K562 (cell line): Measurements from ENCODE around the gene NCAPG2. TPM values are rescaled to one million over a fixed set of nuclear protein-coding genes. Genes with fewer than 3 reads are reported as not detected.
A peak's percentile ranks its signal among the peaks of the same experiment; 100 is the strongest.

Experiments used
- BCOR ChIP-seq: fragments of 450-650 bp; IDR thresholded peaks from 2 replicates; pipeline ENCODE4 v1.6.1; 2016
- CC2D1A ChIP-seq: fragments of 450-650 bp; IDR thresholded peaks from 2 replicates; pipeline ENCODE4 v1.6.1; 2017; ENCODE audit warnings: mild to moderate bottlenecking
- CHD7 ChIP-seq: fragments of 200-600 bp; sonication (generic); IDR thresholded peaks from one replicate; pipeline ENCODE4 v1.6.1; 2012; ENCODE audit warnings: mild to moderate bottlenecking, low read depth, low read length, inconsistent platforms
- DMBX1 ChIP-seq: fragments of 250-450 bp; sonication (Bioruptor Pico); IDR thresholded peaks from 2 replicates; pipeline ENCODE4 v1.8.0; 2022; ENCODE audit warnings: inconsistent platforms, mild to moderate bottlenecking, moderate library complexity, borderline replicate concordance
- HES1 ChIP-seq: fragments of 450-650 bp; IDR thresholded peaks from 2 replicates; pipeline ENCODE4 v1.6.1; 2016; ENCODE audit warnings: low read depth, mild to moderate bottlenecking, moderate library complexity
- MCM3 ChIP-seq: fragments of 450-650 bp; IDR thresholded peaks from 2 replicates; pipeline ENCODE4 v1.6.1; 2016
- MEF2A ChIP-seq: IDR thresholded peaks from 2 replicates; pipeline ENCODE4 v1.6.1; 2011; ENCODE audit warnings: low read depth, mild to moderate bottlenecking, low read length, moderate library complexity; ENCODE audit not compliant: control insufficient read depth
- PHF21A ChIP-seq: fragments of 450-650 bp; IDR thresholded peaks from 2 replicates; pipeline ENCODE4 v1.6.1; 2017; ENCODE audit warnings: low read depth, borderline replicate concordance
- SOX6 ChIP-seq: fragments of 450-650 bp; IDR thresholded peaks from 2 replicates; pipeline ENCODE4 v1.6.1; 2014; ENCODE audit warnings: mild to moderate bottlenecking
- SP1 ChIP-seq: sonication (generic); formaldehyde crosslinking; IDR thresholded peaks from 2 replicates; pipeline ENCODE4 v1.8.1; 2022; ENCODE audit warnings: mild to moderate bottlenecking, missing genetic modification reagents
- TBL1XR1 ChIP-seq, 2 experiments: IDR thresholded peaks; 2 replicates each; pipeline ENCODE4 v1.6.1; 2012; ENCODE audit warnings: improper control_type of control experiment in 2 of 2, low read length in 2 of 2, mild to moderate bottlenecking in 1 of 2
- TCF3 ChIP-seq: sonication (generic); formaldehyde crosslinking; IDR thresholded peaks from 2 replicates; pipeline ENCODE4 v1.4.0; 2020; ENCODE audit warnings: mild to moderate bottlenecking, missing genetic modification reagents
- ZNF766 ChIP-seq: fragments of 200-800 bp; sonication (Bioruptor generic); conservative IDR thresholded peaks from 2 replicates; pipeline ENCODE4 v1.6.1; 2016; ENCODE audit warnings: missing genetic modification characterization, missing compliant biosample characterization
- polyA plus RNA-seq, 8 experiments: library from polyadenylated mRNA; depleted of rRNA in 4 of 8; stranded (reverse) in 5 of 8; unstranded in 3 of 8; fragments of >200 nt; fragmentation: Nextera tagmentation in 2 of 8; fragmentation: Illumina TruSeq in 1 of 8; extraction: Ambion mirVana in 2 of 8; extraction: Trizol in 1 of 8; gene quantifications; 2 replicates each; pipeline versions ENCODE4 v1.2.1 to v1.2.3, GENCODE V29; 2011 to 2014; ENCODE audit warnings: inconsistent platforms in 1 of 8, missing spikeins in 1 of 8
- total RNA-seq, 7 experiments: library from RNA; depleted of rRNA in 6 of 7; stranded (reverse); fragments of >200 nt in 6 of 7; fragmentation: Illumina TruSeq in 2 of 7; extraction: Trizol in 2 of 7; gene quantifications; 2 replicates each; pipeline versions ENCODE4 v1.2.1 to v1.2.3, GENCODE V29; 2011 to 2021; ENCODE audit warnings: low replicate concordance in 1 of 7
- TF ChIP-seq, protein P1 (sequence below): fragments of 450-650 bp; formaldehyde crosslinking; IDR thresholded peaks from 2 replicates; pipeline ENCODE4 v1.4.0; 2020; ENCODE audit warnings: mild to moderate bottlenecking, moderate library complexity
- TF ChIP-seq, protein P2 (sequence below): sonication (generic); IDR thresholded peaks from 2 replicates; pipeline ENCODE4 v1.6.1; 2016

Gene NCAPG2
- total and polyA plus RNA-seq, 9 of the 15 experiments (the other 6 are each of a cell fraction or from before 2014, with no cell fraction given) = 21.5 to 127 (median 86.1) TPM

DNA sequence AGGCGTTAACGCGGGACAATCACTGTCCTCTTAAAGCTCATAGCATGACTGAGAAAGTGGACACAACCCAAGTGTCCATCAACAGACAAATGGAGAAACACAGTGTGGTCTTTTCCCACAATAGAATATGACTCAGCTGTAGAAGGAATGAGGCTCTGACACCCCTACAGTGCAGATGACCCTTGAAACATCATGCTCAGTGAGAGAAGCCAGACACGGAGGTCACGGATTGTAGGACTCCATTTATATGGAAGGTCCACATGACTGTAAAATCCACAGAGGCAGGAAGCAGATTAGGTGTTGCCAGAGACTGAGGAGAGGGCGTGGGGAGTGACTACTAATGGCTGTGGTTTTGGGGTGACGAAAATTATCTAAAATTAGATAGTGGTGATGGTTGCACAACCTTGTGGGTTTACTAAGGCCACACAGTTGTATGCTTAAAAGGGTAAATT lies 6.1 kb upstream of the NCAPG2 start (continued):
- TF ChIP-seq TCF3 (peak; percentile 54; the same call in 1 of the 2 replicates), CHD7 (no peak), SOX6 (0 out of 2 replicates have a peak, but pooled peaks have one; percentile 42), ZNF766 (CRISPR knock-in tag) (peak; percentile 63; the same call in 1 of the 2 replicates), MCM3 (no peak), BCOR (no peak), HES1 (0 out of 2 replicates have a peak, but pooled peaks have one; percentile 27), CC2D1A (no peak), TBL1XR1 (IDR thresholded peaks at IDR 0.05; ENCODE audit: low read length in 2 of 2) (peak in 1 of 2 experiments; percentile 58; a peak in 2 of 4 replicates), MEF2A (peak; percentile 75), DMBX1 (CRISPR knock-in tag) (no peak), PHF21A (no peak), SP1 (CRISPR knock-in tag) (no peak; the same call in 1 of the 2 replicates)
- TF ChIP-seq, protein P1, sequence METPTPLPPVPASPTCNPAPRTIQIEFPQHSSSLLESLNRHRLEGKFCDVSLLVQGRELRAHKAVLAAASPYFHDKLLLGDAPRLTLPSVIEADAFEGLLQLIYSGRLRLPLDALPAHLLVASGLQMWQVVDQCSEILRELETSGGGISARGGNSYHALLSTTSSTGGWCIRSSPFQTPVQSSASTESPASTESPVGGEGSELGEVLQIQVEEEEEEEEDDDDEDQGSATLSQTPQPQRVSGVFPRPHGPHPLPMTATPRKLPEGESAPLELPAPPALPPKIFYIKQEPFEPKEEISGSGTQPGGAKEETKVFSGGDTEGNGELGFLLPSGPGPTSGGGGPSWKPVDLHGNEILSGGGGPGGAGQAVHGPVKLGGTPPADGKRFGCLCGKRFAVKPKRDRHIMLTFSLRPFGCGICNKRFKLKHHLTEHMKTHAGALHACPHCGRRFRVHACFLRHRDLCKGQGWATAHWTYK (CRISPR knock-in tag) = peak; percentile 42; the same call in 1 of the 2 replicates
- TF ChIP-seq, protein P2, sequence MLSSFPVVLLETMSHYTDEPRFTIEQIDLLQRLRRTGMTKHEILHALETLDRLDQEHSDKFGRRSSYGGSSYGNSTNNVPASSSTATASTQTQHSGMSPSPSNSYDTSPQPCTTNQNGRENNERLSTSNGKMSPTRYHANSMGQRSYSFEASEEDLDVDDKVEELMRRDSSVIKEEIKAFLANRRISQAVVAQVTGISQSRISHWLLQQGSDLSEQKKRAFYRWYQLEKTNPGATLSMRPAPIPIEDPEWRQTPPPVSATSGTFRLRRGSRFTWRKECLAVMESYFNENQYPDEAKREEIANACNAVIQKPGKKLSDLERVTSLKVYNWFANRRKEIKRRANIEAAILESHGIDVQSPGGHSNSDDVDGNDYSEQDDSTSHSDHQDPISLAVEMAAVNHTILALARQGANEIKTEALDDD = peak; percentile 46; the same call in 1 of the 2 replicates
